Stimulated activated CD8-positive, alpha-beta memory T cell treated with anti-CD3 and anti-CD28 coated beads, Interleukin-12 subunit alpha, Interleukin-12 subunit beta, amount 100 ng/mL, for 24 hours (primary cell): ENCODE measurements around the gene ZCCHC14.
"Not testable (repeated sequence)": the region's sequence is repeated elsewhere in the genome, so short reads cannot be mapped to it uniquely, and the experiment has no call there.

Source experiments
- DNase-seq: peaks from one replicate; pipeline ENCODE4 v3.0.0-alpha.2; 2020; ENCODE audit errors: extremely low read depth

ZCCHC14 gene

DNA sequence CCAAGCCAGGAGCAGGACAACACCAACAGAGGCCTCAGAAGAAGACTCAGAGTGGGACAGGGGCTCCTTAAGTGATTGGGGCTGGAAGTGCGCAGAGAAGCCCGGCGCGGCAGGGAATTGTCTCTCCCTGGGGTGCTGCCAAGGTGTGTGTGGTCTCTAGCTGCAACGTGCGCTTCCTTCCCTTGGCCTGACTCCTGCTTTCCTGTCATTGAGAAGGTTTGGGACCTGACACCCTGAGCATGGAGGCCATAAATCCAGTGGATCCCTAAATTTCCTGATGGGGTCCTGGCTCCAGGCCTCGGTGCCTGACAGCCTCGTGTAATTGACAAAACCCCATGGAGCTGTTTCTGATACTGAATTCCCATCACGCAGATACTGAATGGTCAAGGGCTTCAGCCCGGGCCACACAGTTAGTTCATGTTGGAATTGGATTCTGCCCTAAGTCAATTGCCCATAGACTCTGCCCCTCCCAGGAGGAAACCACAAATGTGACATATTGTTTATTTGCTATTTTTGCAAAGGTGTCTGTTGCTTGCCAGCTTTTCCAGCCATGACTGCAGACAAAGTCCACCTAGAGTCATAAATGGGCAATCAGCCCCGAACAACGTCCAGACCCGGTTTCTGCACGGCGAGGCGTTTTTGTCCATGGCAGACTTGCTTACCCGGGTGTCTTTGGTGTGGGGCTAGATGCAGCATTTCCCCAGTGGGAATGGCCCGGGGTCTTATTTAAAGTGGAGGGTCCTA, 4.4 kb upstream of the ZCCHC14 start:
- not testable (repeated sequence) for DNase-seq

DNA sequence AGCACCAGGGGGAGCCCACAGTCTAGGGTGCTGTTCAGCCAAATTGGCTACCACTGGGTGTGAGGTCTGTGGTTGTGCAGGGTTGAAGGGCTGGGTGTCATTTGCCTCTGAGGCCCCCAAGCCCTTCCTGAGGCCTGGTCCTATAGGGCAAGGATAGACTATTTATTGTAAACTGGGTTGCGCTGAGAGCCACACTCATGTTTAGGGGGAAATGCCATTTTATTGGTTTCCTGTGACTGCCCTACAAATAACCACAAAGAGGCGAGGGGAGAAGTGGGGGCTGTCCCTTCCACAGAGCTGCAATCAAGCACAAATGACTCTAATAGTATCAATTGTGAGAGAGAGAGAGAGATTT, 3.6 kb upstream of the ZCCHC14 start:
- no peak for DNase-seq

DNA sequence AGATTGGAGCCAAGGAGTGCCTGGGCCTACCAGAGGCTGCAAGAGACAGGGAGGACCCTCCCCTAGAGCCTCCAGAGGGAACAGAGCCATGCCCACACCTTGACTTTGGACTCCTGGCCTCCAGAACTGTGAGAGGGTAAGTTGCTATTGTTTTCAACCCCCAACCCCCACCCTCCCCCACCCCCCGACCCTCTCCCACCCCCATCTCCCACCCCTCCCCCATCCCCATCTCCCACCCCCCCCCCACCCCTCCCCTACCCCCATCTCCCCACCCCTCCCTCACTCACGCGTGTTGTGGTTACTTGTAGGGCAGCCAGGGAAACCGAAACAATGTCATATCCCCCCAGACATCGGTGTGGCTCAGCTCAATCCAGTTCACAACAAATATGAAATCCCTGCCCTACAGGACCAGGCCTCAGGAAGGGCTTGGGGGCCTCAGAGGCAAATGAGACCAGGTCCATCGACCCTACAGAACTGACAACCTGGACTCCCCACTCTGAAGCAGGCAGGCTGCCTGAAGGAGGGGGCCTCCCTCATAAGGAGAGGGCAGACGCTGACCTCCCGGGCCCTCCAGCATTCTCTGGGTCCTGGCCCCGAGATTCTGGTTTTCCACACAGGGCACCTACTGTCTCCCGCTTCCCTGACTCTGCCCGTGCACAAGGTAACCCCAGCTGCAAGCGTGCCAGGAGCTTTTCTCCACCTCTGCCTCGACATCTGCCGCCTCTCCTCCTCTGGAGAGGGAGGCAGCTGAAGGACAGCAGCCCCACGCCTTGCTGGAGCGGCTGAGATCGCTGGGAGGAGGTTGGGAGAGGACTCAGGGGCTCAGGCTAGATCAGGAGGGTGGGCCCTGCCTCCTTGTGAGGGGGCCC, 3.0 kb upstream of the ZCCHC14 start:
- no peak for DNase-seq

GRCh38 chr16:87493608-87494280, 920 bp upstream of the ZCCHC14 start:
- no peak for DNase-seq

DNA sequence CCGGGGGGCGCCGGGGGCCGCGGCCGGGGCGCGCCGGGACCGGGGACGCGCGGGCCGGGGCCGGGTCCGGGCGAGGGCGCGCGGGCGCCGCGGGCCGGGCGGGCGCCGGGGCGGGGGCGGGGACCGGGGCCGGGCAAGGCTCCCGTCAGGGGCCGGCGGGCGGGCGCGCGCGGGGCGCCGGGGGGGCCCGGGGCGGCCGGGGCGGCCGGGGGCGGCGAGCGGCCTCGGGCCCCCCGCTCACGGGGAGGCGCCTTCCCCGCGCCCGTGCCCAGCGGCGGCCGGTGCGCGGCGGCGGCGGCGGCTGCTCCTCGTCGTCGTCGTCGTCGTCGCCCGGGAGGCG, 563 bp downstream of the ZCCHC14 start:
- no peak for DNase-seq

GRCh38 chr16:87491522-87492290, 1.1 kb downstream of the ZCCHC14 start:
- DNase-seq: no peak

DNA sequence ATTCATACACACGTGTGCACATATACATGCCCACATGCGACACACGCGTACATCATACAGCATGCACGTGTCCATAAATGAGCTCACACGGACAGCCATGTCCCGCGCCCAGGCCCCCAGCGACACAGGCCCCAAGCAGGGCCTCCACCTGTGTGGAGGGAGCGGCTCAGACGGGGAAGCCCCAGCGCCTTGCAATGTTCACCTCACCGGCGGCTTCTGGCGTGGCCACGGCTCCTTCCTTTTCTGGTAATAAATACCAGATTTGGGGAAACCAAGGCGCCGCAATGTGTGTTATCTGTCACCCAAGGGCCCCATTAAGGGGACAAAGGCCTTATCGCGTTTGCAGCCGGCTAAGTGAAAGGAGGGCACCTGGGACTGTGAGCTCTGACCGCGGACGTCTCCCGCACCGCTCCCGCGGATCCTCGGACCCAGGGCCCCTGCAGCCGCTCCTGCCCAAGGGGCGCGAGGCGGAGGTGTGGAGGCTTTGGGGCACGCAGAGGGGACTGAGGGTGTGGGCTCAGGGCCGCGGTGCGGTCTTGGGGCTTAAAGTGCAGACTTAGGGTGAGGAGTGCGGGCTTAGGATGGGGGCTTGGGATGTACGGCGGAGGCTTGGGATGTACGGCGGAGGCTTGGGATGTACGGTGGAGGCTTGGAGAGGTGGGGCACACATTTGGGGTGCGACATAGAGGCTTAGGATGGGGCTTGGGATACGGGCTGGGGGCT, 1.9 kb downstream of the ZCCHC14 start:
- not testable (repeated sequence) for DNase-seq

DNA sequence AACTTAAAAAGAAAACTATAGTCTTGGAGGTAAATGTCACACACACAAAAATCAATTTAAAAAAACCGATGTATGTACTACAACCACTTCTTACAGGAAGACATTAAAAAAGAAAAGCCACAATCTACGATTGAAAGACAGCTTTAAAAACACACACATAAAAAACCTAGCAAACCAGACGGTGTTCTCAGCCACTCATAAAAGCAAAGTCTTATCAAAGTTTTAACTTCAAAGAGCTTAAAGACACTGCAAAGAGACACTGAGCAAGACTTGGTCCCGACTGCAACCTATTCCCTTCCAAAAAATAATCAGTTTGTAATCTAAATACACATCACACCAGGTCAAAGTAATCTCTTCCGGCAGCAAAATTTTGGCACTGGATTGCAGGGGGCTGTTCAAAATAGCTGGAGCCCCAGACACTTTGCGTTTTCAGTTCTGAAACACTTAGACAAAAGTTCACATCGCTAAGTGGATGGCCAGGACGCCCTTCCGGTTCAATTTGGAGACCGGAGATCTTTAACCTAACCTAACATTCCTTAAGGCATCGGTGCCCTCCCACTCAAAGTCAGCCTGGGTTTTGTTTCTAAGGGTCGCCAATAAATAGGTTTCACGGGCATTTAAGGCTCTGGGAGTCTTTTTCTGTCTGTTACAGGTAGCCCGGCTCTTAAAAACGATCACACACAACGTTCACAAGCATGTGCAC, 2.6 kb downstream of the ZCCHC14 start:
- DNase-seq: no peak

- DNase-seq: no peak
Observed at GRCh38 chr16:87489434-87490045, 3.3 kb downstream of the ZCCHC14 start.

GRCh38 chr16:87488960-87489359, 3.9 kb downstream of the ZCCHC14 start:
- not testable (repeated sequence) for DNase-seq

GRCh38 chr16:87487361-87487924, 5.4 kb downstream of the ZCCHC14 start:
- DNase-seq: no peak

DNA sequence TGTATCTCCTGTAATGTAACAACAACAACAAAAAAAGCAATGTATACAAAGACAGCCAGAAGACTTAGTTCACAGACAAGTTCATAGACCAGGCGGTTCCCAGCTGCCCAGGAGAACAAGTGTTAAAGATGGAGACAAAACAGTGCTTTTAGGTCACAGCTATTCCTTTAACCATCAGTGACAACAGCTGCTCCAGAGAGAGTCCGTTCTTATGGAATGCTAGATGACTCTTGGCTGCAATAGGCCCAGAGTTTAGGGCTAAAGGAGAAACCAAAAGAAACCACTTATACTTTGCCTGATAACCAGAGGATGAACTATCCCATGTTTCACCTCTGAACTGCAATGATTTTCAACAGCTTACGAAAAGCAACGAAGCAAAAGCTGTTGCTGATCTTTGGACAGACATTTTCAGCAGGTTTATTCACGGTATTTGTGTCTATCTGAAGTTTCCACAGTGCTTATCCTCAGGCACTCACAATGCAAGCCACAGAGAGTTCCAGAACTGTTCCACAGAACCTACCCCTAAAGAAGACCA, 6.0 kb downstream of the ZCCHC14 start:
- no peak for DNase-seq

DNA sequence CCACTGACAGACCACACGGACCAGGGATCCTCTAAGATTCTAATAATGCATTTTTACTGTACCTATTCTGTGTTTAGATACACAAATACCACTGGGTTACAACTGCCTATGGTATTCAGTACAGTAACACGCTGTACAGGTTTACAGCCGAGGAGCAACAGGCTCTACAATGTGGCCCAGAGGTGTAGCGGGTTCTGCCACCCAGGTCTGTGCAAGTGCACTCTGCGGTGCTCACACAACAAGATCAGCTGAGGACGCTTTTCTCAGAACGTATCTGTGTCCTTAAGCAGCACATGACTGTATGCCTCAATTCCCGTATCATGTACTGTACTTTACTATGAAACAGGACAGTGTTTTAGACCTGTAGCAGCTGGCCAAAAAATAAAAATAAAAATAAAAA, 6.5 kb downstream of the ZCCHC14 start:
- DNase-seq: no peak

DNA sequence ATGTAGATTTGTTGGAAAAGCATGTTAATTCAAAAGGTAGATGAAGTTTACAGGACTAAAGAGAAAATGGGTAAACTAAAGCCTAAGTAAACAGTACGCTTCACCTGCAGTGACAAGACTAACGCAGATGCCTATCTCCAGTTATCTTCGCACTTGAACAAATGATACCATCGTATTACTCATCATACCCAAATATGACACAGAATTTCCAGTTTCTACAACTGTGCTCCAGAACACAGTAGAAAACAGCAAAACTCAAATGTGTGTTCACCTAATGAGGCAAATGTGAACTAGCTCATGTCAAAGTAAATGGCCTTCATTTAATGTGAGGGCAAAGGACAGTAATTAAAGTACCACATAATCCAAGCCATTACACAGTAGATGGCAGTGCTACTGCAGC, 7.0 kb downstream of the ZCCHC14 start:
- DNase-seq: not testable (repeated sequence)

DNA sequence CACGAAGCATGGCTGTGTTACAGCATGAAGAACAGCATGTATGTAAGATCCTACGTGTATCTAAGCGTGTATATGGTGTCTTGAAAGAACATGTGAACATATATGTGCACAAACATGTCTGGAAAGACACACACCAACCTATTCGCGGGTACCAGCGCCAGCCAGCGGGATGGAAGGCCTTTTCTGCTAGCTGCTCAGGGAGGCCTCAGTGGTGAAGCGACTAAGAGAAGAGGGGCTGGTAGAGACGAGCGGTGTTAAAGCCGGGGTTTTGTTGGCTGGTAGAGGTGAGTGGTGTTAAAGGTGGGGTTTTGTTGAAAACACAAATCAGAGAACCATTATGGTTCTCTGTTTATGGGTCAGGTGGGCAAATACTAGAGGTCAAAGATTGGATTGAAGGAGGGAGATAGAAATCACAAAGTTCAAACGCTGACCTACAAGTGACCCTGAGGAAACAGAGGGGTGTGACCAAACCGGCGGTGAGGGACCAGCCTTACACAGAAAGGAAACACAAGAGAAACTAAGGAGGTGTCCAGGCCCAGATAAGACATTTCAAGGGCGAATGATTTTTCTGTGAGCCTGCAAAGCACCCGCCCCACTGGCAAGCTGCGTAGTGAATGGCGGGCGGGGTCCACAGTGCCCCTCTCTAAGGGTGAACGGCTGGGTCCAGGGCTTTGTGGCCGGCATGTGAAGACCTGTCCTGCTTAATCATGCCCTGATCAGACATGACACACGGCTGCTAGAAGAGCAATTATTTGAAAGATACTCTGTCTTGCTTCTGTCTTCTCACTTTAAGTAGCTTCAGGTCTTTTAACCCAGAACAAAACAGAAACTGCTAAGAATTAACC, 8.1 kb downstream of the ZCCHC14 start:
- no peak for DNase-seq

- no peak for DNase-seq
Observed at GRCh38 chr16:87483481-87483880, 9.3 kb downstream of the ZCCHC14 start.

- not testable (repeated sequence) for DNase-seq
Observed at GRCh38 chr16:87482670-87483069, 10.2 kb downstream of the ZCCHC14 start.

- DNase-seq: no peak
Observed at GRCh38 chr16:87482266-87482665, 10.6 kb downstream of the ZCCHC14 start.

- not testable (repeated sequence) for DNase-seq
Observed at GRCh38 chr16:87481711-87482110, 11.1 kb downstream of the ZCCHC14 start.
